GM21786 (cell line): ENCODE measurements around the gene ACSS3.
"Not testable (repeated sequence)": the region's sequence is repeated elsewhere in the genome, so short reads cannot be mapped to it uniquely, and the experiment has no call there.

ENCODE experiments used
- ATAC-seq: cut with Tn5 transposase; IDR thresholded peaks from one replicate; pipeline ENCODE4 v1.9.1; 2021; ENCODE audit not compliant: unreplicated experiment

ACSS3 gene

DNA sequence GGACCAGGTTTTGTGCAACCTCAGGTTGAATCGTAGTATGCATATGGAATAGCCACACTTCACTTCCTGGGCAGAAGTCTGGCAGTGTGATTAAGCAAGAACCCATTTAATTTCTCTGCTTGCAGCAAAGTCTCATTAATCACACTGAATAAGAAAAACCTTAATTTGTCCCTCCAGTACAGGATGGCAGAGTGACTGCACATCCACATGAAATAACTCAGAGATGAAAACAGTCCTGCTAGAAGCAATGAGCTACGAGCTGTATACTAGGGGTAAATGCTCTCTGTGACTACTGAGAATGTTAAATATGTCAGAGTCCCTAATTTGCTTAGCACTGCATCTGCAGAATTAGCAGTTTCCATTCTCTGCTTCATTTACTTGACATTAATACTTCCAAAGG lies 88.9 kb downstream of the ACSS3 start:
- ATAC-seq: no peak

DNA sequence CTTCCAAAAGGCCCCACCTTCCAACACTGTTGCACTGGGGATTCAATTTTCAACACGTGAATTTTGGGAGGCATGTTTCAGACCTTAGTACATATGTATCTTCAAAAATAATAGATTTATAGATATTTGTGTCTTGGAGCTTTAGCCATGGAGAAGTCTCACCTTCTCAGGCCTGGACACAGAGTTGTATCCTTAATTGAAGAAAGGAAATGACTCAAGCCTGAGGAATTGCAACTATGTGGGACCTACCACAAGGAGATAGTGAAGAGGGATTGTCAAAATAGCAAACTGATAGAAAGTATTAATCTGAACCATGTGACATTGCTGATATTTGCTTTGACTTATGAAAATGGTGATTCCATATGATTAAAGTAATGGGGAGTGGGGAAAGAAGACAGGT lies 89.8 kb downstream of the ACSS3 start:
- no peak for ATAC-seq

DNA sequence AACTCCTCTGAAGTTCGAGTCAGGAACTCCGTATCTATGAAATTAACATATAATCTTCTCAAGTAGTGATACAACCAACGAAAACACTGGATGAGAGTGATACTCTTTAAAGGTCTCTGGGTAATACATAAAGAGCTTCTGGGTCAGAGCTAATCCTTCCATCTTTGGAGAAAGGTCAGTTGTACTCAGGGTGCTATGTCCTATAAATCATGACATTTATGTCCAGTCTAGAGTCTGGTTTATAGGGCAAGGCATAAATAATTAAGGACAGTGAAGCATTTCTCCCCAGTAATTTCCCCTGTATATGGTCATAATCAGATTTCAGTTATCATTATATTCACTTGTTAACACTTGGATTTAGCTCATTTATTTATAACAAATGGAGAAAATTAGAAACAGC lies 90.6 kb downstream of the ACSS3 start:
- ATAC-seq: no peak

DNA sequence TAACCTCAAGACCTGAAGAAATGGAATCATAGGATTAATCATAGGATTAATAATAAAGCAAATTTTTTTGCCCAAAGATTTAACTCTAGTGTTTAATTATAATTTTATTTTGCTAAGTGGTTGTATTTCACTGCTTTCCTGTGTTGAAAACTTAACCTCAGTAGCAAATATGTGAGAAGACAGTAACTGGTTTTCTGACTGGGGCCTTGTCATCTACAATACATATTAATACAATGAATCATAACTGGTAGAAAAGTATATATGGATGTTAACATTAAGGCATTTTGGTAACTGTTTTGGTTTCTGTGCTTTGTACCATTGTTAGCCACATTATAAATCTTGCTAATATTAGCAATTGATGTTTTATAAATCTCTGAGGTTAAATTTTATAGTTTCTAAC lies 92.2 kb downstream of the ACSS3 start:
- ATAC-seq: no peak

DNA sequence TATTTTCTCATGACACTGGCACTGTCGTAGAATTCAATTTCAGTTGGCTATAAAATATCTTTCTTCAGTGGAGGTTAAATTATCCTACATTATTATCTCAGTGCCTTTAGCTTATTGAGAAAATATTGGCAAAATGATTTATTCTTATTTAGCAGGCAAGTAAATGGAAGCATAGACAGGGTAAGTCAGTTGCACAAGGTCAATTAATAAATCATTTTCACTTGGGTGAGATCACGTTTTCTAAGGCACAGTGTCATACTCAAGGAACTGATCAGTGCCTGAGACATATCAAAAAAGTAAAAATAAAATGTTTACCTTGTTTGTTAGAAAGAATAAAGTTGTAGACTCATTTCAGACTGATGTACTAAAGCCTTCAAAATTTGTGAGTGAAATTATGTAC lies 95.0 kb downstream of the ACSS3 start:
- no peak for ATAC-seq

DNA sequence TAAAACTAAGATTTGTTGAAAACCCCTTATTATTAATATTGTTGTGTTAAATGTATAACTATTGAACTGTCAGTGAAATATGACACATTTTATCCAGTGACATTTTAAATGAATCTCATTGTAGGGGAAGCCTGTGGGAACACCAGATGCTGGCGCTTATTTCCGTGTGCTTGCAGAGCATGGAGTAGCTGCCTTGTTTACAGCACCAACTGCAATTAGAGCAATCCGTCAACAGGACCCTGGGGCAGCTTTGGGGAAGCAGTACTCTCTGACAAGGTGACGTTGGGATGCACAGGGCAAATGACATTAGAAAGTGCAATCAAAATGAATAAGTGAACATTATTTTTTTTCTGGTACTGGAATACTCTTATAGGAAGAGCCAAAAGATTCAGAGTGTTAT lies 96.8 kb downstream of the ACSS3 start:
- no peak for ATAC-seq

DNA sequence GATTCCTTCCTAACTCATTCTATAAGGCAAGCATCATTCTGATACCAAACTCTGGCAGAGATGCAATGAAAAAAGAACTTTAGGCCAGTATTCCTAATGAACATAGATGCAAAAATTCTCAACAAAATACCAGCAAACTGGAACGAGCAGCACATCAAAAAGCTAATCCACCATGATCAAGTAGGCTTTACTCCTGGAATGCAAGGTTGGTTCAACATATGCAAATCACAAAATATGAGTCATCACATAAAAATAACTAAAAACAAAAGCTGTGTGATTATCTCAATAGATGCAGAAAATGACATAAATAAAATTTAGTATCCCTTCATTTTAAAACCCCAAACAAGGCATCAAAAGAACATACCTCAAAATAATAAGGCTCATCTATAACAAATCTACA lies 98.9 kb downstream of the ACSS3 start:
- no peak for ATAC-seq

DNA sequence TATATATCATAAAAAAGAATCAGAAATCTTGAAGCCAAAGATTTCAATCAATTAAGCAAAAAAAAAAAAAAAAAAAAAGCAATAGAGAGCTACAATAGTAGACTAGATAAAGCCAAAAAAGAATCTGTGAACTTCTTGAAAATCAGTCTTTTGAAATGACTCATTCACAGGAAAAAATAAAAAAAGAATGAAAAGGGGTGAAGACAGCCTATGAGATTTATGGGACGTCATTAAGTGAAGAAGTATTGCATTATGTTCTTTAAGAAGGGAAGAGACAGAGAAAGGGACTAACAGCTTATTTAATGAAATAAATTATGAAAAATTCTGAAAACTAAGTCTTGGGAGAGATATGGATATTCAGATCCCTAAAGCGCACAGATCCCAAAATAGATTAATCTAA lies 103.8 kb downstream of the ACSS3 start:
- ATAC-seq: no peak

DNA sequence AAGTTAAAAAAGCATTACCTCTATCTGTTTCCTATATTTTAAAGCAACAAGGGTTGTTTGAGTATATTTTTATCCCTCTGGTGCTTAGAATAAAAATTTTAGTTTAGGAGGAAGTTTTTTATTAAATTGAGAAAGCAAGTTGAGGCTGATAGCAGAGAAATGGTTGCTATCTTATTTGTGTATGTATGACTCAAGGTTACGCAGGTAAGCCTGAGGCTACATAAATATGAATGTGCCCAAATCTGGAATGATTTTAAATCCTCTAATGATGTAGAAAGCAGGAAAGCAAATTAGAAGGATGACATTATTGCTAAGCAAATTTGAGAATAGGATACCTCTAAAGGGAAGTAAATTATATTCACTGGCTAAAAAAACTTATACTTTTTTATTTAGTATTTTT lies 109.8 kb downstream of the ACSS3 start:
- no peak for ATAC-seq

DNA sequence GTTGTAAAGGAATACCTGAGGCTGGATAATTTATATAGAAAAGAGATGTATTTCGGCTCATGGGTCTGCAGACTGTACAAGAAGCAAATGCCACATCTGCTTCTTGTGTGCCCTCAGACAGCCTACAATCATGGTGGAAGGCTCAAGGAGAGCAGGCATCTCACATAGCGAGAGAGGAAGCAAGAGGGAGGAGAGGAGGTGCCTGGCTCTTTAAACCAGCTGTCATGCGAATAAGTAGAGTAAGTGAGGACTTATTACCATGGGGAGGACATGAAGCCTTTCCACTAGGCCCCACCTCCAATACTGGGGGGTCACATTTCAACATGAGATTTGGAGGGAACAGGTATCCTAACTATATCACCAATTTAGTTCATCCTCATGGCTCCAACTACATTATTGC lies 118.7 kb downstream of the ACSS3 start:
- no peak for ATAC-seq

DNA sequence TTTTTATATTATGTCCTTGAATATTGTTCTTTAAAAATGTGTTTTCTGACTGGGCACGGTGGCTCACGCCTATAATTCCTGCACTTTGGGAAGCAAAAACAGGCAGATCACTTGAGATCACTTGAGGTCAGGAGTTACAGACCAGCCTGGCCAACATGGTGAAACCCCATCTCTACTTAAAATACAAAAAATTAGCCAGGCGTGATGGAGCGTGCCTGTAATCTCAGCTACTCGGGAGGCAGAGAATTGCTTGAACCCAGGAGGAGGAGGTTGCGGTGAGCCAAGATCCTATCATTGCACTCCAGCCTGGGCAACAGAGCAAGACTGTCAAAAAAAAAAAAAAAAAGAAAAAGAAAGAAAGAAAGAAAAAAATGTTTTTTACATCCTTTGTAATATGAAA lies 122.7 kb downstream of the ACSS3 start:
- not testable (repeated sequence) for ATAC-seq

DNA sequence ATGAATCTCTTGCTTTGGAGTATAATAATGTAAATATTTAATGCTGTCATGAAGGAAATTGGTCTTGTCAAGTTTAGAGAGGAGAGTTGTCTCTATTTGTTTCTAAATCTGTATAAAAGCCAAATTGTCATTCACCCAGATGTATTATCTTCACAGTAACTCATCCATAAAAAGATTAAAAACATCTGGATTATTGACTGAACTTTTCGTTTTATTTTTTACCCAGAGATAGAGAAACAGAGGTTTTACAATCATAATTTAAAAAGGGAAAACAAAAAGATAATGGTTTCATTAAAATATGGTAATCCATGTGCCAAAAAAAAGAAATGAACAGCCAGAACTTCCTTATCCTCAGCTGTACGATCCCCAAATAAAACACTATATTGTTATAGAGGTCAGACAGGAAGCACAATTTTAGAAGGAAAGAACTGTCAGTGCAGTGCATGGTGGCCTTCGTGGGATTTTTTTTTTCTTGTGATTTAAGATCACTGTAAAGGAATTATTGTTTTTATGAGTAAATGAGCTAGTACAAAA lies 125.9 kb downstream of the ACSS3 start:
- ATAC-seq: no peak

DNA sequence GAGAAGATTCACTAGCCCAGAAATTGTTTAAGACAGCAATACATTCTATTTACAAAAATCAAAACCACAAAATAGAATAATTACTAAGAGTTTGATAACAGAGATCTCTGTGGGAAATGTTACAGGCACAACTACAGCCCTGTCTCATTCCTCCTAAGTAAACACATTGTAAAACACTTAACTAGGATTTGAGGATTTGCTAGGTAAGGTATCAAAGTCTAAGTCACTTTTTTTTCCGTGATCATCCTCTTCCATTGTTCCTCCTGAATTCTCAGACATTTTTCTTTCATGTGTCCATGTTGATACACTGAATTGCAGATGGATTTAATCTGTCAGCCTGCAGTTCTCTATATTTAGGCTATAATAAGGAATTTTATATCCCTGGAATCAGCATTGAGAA lies 127.5 kb downstream of the ACSS3 start:
- no peak for ATAC-seq

DNA sequence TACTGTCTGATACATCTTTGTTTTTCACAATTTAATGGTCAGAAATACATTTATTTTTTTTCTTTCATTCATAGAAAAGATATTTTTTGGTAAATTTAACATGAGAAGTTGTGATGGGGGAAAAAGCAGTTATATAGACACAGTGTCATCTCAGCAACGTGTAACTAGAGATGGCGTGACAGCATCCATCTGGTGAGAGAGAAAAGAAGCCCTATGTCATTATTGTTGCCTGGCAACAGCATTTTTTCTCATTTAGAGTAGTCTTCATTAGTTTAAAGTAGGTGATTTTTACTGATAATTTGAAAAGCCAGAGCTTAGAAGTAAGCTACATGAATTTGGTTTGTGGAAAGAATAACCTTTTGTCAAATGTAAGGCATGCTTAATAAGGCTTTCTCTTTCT lies 128.6 kb downstream of the ACSS3 start:
- no peak for ATAC-seq

DNA sequence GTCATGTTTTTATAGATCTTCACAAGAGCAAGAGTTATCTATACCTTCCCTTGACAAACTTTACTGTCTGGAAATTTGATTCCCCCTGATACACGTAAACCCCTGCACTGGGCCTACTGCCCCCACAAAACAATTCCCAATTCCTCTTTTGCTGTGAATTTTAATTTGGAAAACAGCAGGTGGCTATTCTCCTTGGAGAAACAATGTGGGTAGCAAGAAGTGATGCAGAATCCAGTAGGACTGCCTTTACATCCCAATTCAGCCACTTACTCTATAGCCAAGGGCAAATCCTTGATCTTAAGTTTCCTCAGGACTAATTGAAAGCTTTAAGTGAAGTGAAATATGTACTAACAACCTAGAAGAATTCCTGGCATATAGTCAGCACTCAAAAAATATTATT lies 129.3 kb downstream of the ACSS3 start:
- ATAC-seq: no peak

DNA sequence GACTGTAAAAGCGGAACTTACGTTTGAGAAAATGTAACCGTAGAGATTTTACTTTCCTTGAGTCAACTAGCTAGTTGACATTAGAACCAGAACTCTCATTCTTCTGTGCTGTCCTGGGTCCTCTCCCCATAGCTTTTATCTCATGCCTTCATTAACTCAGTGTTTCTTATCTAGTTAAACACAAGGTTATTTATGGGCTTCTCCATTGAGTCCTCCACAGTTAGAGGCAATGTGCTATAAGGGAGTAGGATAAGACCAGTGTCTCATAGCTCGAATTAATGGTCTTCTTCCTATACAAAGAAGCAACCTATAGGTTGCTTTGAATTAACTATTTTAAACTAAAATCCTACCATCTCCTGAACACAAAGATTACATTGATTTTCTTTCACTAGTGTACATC lies 129.8 kb downstream of the ACSS3 start:
- ATAC-seq: no peak

DNA sequence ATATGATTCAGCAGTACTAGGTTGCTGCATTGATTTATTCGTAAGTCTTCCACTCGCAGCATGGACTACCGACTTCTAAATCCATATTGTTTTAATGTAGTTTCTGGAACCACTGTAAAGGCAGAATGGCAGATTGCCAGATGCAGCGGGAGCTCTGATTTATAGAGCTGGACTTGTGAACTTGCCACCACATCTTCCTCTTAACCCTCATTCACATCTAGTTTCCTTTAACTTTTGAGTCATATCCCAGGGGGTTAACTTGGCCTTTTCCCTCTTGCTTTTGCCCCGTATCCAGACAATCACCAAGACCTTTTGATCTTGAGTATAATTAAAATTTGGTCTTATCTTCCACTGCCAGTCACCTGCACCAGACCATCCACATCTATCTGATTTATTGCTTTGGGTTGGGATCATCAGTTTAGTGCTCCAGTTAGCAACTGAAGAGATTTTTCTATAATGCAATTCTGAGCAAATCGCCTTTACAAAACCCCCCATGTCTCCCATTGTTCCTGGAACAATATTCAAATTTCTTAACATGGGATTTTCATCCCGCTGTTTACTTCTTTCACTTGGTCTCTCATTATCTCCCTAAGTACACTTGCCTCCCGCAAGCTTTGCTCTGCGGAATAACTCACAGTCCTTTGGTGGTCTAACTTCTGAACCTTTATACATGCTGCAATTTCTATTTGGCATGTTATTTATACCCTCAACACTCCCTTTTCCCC lies 130.5 kb downstream of the ACSS3 start:
- no peak for ATAC-seq

DNA sequence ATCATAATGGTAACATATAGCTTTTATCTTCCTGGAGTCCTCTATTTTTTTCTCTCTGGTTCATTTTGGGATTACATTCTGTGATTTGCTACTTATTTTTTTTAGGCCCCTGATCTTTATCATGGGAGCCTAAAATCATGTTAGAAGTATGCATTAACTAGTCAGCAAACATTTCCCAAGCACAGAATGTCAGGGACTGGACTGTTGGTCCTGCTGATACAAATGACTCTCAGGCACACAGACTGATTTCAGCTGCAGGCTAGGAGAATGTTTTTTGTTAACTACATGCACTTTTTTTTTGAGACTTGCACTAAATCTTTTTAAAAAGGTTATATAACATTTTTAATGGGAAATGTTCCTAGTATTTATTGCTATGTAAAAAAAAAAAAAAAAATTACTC lies 131.1 kb downstream of the ACSS3 start:
- no peak for ATAC-seq

DNA sequence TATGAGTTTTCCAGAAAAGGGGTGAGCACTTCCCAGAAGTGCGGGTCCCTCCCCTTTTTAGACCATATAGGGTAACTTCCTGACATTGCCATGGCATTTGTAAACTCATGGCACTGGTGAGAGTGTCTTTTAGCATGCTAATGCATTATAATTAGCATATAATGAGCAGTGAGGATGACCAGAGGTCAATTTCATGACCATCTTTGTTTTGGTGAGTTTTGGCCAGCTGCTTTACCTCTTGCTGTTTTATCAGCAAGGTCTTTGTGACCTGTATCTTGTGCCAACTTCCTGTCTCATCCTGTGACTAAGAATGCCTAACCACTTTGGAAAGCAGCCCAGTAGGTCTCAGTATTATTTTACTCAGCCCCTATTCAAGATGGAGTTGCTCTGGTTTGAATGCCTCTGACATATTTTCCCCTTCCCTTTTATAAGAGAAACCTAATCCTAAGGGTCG lies 131.9 kb downstream of the ACSS3 start:
- ATAC-seq: not testable (repeated sequence)

DNA sequence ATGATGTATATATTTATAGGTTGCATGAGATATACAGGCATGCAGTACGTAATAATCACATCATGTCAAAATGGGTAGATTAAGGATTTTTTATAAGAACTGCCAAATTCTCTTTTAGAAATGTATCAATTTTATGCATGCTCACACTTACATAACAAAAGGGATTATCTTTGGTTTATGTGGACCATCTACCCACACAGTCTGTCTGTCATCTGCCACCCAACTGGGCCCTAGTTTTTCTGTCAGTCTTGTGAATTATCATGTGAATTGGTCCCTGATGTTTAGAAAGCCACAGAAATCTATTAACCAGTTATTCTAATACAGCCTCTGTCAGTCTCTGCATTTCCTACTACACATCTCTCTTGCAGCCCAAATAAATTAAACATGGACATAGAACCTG lies 133.4 kb downstream of the ACSS3 start:
- no peak for ATAC-seq

DNA sequence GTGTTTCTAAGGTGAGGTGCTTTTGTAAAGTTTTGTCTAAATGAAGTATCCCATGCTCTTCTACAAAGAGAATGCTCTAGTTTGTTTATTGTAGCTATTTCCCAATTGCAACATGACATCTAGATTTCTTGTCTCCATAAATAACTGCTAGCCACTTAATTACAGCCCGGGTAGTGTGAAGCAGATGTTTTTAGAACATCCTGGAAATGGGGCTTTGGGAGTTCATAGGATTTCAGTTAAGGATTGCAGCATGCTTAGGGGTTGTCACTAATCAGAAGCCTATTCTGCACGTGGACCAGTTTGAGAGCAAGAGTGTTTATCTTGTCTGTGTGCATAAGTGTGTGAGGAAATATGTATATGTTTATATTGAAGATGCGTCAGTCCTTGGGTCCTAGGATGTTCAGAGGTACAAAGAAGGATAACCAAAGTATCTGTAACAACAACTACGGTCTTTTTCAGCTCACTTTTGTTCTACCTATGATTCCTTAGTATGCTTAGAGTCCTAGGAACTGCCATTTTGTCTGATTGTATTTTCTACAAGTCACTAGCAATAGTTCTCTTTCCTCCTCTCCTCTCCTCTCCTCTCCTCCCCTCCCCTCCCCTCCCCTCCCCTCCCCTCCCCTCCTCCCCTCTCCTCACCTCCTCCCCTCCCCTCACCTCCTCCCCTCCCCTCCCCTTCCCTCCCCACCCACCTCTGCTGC lies 135.3 kb downstream of the ACSS3 start:
- no peak for ATAC-seq

DNA sequence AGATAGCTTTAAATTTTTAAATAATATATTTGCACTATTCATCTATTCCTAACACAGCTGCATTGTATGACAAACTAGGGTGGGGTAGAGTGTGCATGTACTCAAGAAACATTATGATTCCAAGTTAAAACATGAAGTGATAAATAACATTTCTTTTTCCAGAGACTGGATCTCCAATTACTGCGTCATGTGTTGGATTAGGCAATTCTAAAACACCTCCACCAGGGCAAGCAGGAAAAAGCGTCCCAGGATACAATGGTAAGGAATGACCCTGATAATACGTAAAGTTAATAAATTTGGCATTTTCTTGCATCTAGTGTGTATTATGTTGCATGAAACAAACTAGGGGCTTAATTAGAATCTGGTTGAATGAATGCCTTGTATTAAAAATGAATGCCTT lies 138.9 kb downstream of the ACSS3 start:
- ATAC-seq: no peak

DNA sequence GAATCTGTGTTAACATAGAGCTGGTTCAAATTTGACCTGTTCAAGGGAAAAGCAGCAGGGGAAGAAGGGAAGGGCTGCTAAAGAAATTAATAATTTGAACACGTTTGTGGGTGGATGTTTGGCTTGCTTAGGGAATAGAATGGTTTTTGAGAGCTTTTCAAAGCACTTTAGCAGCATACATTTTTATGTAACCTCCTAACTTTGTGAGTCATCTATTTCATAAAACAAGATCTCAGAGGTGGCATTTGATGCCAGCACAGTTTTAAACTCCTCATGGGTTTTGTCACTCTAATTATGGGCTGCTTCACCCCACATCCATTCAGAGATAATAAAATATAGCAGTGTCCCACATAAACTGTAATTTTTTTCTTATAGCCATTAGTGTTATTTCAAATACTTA lies 143.8 kb downstream of the ACSS3 start:
- no peak for ATAC-seq
